AG09309 (cell line): ENCODE data around the gene SYT1.

Source experiments
- DNase-seq: peaks from one replicate; pipeline ENCODE4 v3.0.0-alpha.2; 2010; ENCODE audit warnings: low read depth
- H3K4me3 ChIP-seq: 2 replicates; pipeline ENCODE4 v1.5.1; 2011; ENCODE audit warnings: mild to moderate bottlenecking, low read depth, low read length, moderate library complexity; ENCODE audit not compliant: control insufficient read depth
- CTCF ChIP-seq: IDR thresholded peaks from 2 replicates; pipeline ENCODE4 v1.5.1; 2011; ENCODE audit warnings: mild to moderate bottlenecking, low read depth, low read length, inconsistent platforms; ENCODE audit not compliant: insufficient read depth, control insufficient read depth; ENCODE audit errors: missing control alignments

Gene SYT1

GRCh38 chr12:79008591-79008990, 144.0 kb downstream of the SYT1 start:
- no peak overlapping the region for H3K4me3 ChIP-seq
- no peak for DNase-seq
- TF ChIP-seq CTCF: no peak

GRCh38 chr12:79012636-79013035, 148.1 kb downstream of the SYT1 start:
- H3K4me3 ChIP-seq: no peak overlapping the region
- DNase-seq: no peak
- no peak for TF ChIP-seq CTCF

GRCh38 chr12:79016181-79016580, 151.6 kb downstream of the SYT1 start:
- H3K4me3 ChIP-seq: no peak overlapping the region
- DNase-seq: no peak
- TF ChIP-seq CTCF: no peak

GRCh38 chr12:79019672-79020071, 155.1 kb downstream of the SYT1 start:
- no peak for TF ChIP-seq CTCF
- no peak overlapping the region for H3K4me3 ChIP-seq
- DNase-seq: no peak

- no peak for DNase-seq
Observed at GRCh38 chr12:79020106-79020505, 155.5 kb downstream of the SYT1 start.

GRCh38 chr12:79021021-79021420, 156.4 kb downstream of the SYT1 start:
- H3K4me3 ChIP-seq: no peak overlapping the region
- DNase-seq: no peak
- TF ChIP-seq CTCF: no peak

More at GRCh38 chr12:79020106-79020505, 155.5 kb downstream of the SYT1 start:
- H3K4me3 ChIP-seq: no peak overlapping the region
- TF ChIP-seq CTCF: no peak

GRCh38 chr12:79023261-79023660, 158.7 kb downstream of the SYT1 start:
- no peak for TF ChIP-seq CTCF
- no peak for DNase-seq
- H3K4me3 ChIP-seq: no peak overlapping the region
